Heart right ventricle (tissue), 16 donors: ENCODE results near the gene SEC14L3. TPM values are rescaled to one million over a fixed set of nuclear protein-coding genes. Genes with fewer than 3 reads are reported as not detected.

Experiments used
- ATAC-seq, 8 donors: fragments of 200-7000 bp; cut with Tn5 transposase; one replicate each; pipeline ENCODE4 v1.9.1; 2020; ENCODE audit warnings: mild to moderate bottlenecking in 8 of 8, moderate library complexity in 8 of 8, moderate number of reproducible peaks in 1 of 8
- DNase-seq, 2 donors: peaks; one replicate each; pipeline ENCODE4 v3.0.0-alpha.2; 2020
- H3K27ac ChIP-seq, 10 donors: fragments of 200-600 bp; sonication (generic) in 2 of 10; one replicate each; pipeline versions ENCODE4 v1.5.0 to v1.8.0; 2020 to 2022; ENCODE audit warnings: mild to moderate bottlenecking in 3 of 10
- H3K27me3 ChIP-seq, 7 donors: fragments of 200-600 bp; one replicate each; pipeline ENCODE4 v1.8.0; 2021 to 2022; ENCODE audit warnings: mild to moderate bottlenecking in 2 of 7
- H3K36me3 ChIP-seq, 9 donors: fragments of 200-600 bp; sonication (generic) in 1 of 9; one replicate each; pipeline versions ENCODE4 v1.5.0 to v1.8.0; 2020 to 2022; ENCODE audit warnings: mild to moderate bottlenecking in 2 of 9
- H3K4me1 ChIP-seq, 9 donors: fragments of 200-600 bp; sonication (generic) in 1 of 9; one replicate each; pipeline versions ENCODE4 v1.5.0 to v1.8.0; 2020 to 2022; ENCODE audit warnings: mild to moderate bottlenecking in 4 of 9
- H3K4me3 ChIP-seq, 10 donors: fragments of 200-600 bp; sonication (generic) in 2 of 10; one replicate each; pipeline versions ENCODE4 v1.5.0 to v1.8.0; 2020 to 2022; ENCODE audit warnings: mild to moderate bottlenecking in 7 of 10, moderate library complexity in 2 of 10
- H3K9me3 ChIP-seq, 11 donors: fragments of 200-600 bp in 10 of 11; sonication (generic) in 2 of 11; one replicate each; pipeline versions ENCODE4 v1.5.0 to v1.8.0; 2013 to 2022; ENCODE audit warnings: mild to moderate bottlenecking in 2 of 11, control low read depth in 1 of 11, moderate library complexity in 1 of 11
- CTCF ChIP-seq, 9 donors: fragments of 200-600 bp; sonication (generic) in 2 of 9; IDR thresholded peaks; one replicate each; pipeline versions ENCODE4 v1.5.0 to v1.8.0; 2021 to 2022; ENCODE audit warnings: antibody characterized with exemption in 9 of 9, mild to moderate bottlenecking in 5 of 9, moderate library complexity in 1 of 9
- WGBS, 2 donors: extraction: QIAGEN DNeasy Blood & Tissue Kit; methylation state at CpG; one replicate each; pipeline ENCODE4 v1.1.7; 2013; ENCODE audit warnings: inconsistent platforms in 1 of 2; 5-methylcytosine and 5-hydroxymethylcytosine counted together
- intact Hi-C, 10 donors: fragments of 100-400 bp; cut with DNase I; formaldehyde crosslinking; loops; one replicate each; pipeline versions ENCODE4 v1.11.1 to v1.14.2; 2022
- polyA plus RNA-seq, 2 donors: library from polyadenylated mRNA; stranded (reverse); fragments of 200-250 nt; gene quantifications; one replicate each; pipeline ENCODE4 v1.2.3, GENCODE V29; 2013
- total RNA-seq, 10 donors: library from RNA; stranded (reverse); fragmentation: NEBNext Ultra II Directional in 3 of 10; extraction: Animal tissue kit (Norgen Biotek cat#: 25700) in 3 of 10; gene quantifications; one replicate each; pipeline versions ENCODE4 v1.2.1 to v1.2.4, GENCODE V29; 2021 to 2023
- donor health status: Arrhythmogenic right ventricular cardiomyopathy.
- donor health status: ischemic (EF 13 %, LVEDD 7.1; RV severe dilation, severe dysfunction).
- donor health status: healthy with polysubstance abuse.
- donor health status: DM: no; HTN: yes; CAD: no.
- donor health status: DM: no; HTN: no; CAD: no.
- donor health status: ischemic (EF 25% LVEDD 6.9; RV normal size, moderate dysfunction).
- donor health status: ischemic (EF 25% LVEDD 5.7; RV mildly dilated, moderate dysfunction).
- donor health status: healthy.
- donor health status: DM: yes; HTN: yes; CAD: no.
- donor health status: Ischemic cardiomyopathy.
- donor health status: ischemic (EF 35%, LVEDD 5.7; RV mildly dilated, moderate dysfunction).
- donor health status: nonischemic (EF 11% LVEDD 7.7; RV severe dilation, severe dysfunction).
- donor health status: DM: yes; HTN: yes; CAD: no.
- donor health status: PGD.
- donor health status: ischemic (EF 29% LVEDD 5.4; RV normal size, mild dysfunction).
- donor health status: nonischemic (EF 23%, LVEDD 6.1; RV moderate dilation, normal function).

The SEC14L3 gene
- total and polyA plus RNA-seq, 12 donors, result not detected

- no peak for ATAC-seq
Observed at GRCh38 chr22:30445438-30446145, 26.2 kb downstream of the SEC14L3 start.

GRCh38 chr22:30444632-30445437 is 27.0 kb downstream of the SEC14L3 start:
- Histone ChIP-seq H3K36me3 (no peaks in the 10 kb centered on the region), H3K27me3 (peaks cover 0 to 65% (median 17%) of the 10 kb centered on the region in 7 donors), H3K27ac (no peak overlapping the region), H3K4me3 (no peak overlapping the region), H3K9me3 (no peaks in the 10 kb centered on the region), H3K4me1 (peaks cover 0 to 10% (median 0%) of the 10 kb centered on the region in 9 donors)
- ATAC-seq (peak in 2 of 8 donors; percentile 53 to 55), DNase-seq (no peak)
- WGBS, 2 donors, result 23 to 24% methylated on average over 11 of the region's 11 CpGs
- peak in 8 of 9 donors; percentile 38 to 79 (median 67) for TF ChIP-seq CTCF (IDR thresholded peaks at IDR 0.05)
- intact Hi-C loops, result loop anchor here in 2 of 10 donors (5.0 kb wide), 1 partner anchor 42 kb away; no protein-coding TSS in a partner anchor

More at GRCh38 chr22:30445438-30446145, 26.2 kb downstream of the SEC14L3 start:
- H3K27me3 ChIP-seq, result peaks cover 0 to 59% (median 14%) of the 10 kb centered on the region in 7 donors
- no peak for DNase-seq
- peaks cover 0 to 10% (median 0%) of the 10 kb centered on the region in 9 donors for H3K4me1 ChIP-seq
- no peaks in the 10 kb centered on the region for H3K36me3 ChIP-seq
- WGBS, 2 donors, result 45 to 55% methylated on average over 5 of the region's 5 CpGs
- peak in 2 of 9 donors; percentile 2 to 5 for TF ChIP-seq CTCF (IDR thresholded peaks at IDR 0.05)
- H3K9me3 ChIP-seq, result no peaks in the 10 kb centered on the region
- intact Hi-C loops, result loop anchor here in 2 of 10 donors (5.0 kb wide), 1 partner anchor 42 kb away; no protein-coding TSS in a partner anchor
- H3K27ac ChIP-seq, result no peak overlapping the region
- no peak overlapping the region for H3K4me3 ChIP-seq

GRCh38 chr22:30441088-30441487 is 30.7 kb downstream of the SEC14L3 start:
- Histone ChIP-seq H3K9me3 (peaks cover 0 to 2% (median 0%) of the 10 kb centered on the region in 11 donors), H3K27ac (no peak overlapping the region), H3K36me3 (no peaks in the 10 kb centered on the region), H3K27me3 (peaks cover 0 to 73% (median 10%) of the 10 kb centered on the region in 7 donors), H3K4me1 (peaks cover 0 to 12% (median 0%) of the 10 kb centered on the region in 9 donors), H3K4me3 (no peak overlapping the region)
- DNase-seq (no peak), ATAC-seq (no peak)
- intact Hi-C loops, result no loop called here
- 71 to 77% methylated on average over 9 of the region's 9 CpGs for WGBS, 2 donors
- no peak for TF ChIP-seq CTCF (IDR thresholded peaks at IDR 0.05)

- Histone ChIP-seq H3K9me3 (peaks cover 0 to 10% (median 0%) of the 10 kb centered on the region in 11 donors), H3K4me1 (peaks cover 0 to 19% (median 0%) of the 10 kb centered on the region in 9 donors), H3K27ac (no peak overlapping the region), H3K27me3 (peaks cover 0 to 63% (median 8%) of the 10 kb centered on the region in 7 donors), H3K36me3 (no peaks in the 10 kb centered on the region), H3K4me3 (no peak overlapping the region)
- no peak for ATAC-seq
- no peak for TF ChIP-seq CTCF (IDR thresholded peaks at IDR 0.05)
- intact Hi-C loops, result no loop called here
- 88 to 92% methylated on average over 11 of the region's 11 CpGs for WGBS, 2 donors
- no peak for DNase-seq
Observed at GRCh38 chr22:30439836-30440235, 32.0 kb downstream of the SEC14L3 start.
